ENCODE results near the gene EFCAB6. TPM values are rescaled to one million over a fixed set of nuclear protein-coding genes. Genes with fewer than 3 reads are reported as not detected.

Gene EFCAB6
- total and polyA plus RNA-seq, 10 of the 15 experiments (the other 5 are each of a cell fraction or from before 2014, with no cell fraction given): 0.05 to 0.42 (median 0.19) TPM

DNA sequence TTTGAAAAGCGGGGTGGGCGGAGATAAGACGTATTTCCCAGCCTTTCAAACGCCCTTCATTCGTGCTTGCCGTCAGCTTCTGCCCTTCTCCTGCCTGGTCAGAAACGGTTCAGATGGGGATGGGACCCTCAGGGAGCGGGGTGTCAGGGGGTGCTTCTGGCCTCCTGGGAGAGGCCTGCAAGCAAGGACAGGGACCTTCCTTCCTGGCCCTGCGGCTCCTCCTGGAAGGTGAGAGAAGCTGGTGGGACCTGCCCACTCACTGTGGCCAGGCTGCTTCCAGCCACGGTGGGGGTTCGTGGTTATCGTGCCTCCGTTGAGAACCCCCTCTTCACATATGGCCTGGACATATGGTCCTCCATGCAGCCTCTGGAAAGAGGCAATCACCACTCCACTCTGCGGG is 295.7 kb downstream of the EFCAB6 start:
- ChIA-PET POLR2A (no interaction called here), SMC1A (ENCODE audit: uncharacterized antibody, unreplicated experiment) (no interaction called here), CTCF (no interaction called here), RAD21 (ENCODE audit: unreplicated experiment) (no interaction called here)
- no TSS peak for BruUV-seq (replicated peaks)
- no peaks in the 10 kb centered on the region for H3K9me3 ChIP-seq (replicated peaks; ENCODE audit: control insufficient read depth, insufficient read depth, low read length)
- H3K36me3 ChIP-seq (ENCODE audit: control insufficient read depth in 2 of 2, insufficient read depth in 2 of 2, low read length in 1 of 2): no peaks in the 10 kb centered on the region
- no peak overlapping the region for H3K4me2 ChIP-seq (ENCODE audit: control insufficient read depth, insufficient read depth)
- H3K79me2 ChIP-seq (ENCODE audit: control insufficient read depth, insufficient read depth, low read length): no peaks in the 10 kb centered on the region
- intact Hi-C loops (cut with micrococcal nuclease; ENCODE audit: unreplicated experiment) (no loop called here), in situ Hi-C loops (cut with MboI) (no loop called here)
- peaks cover 4% of the 10 kb centered on the region; the same call in 1 of the 2 replicates for H3K4me1 ChIP-seq (ENCODE audit: control insufficient read depth, insufficient read depth, low read length)
- no peak overlapping the region for H2AFZ ChIP-seq (ENCODE audit: control insufficient read depth, low read depth, low read length)
- H3K4me3 ChIP-seq: no peak overlapping the region
- ATAC-seq (no peak), FAIRE-seq (no peak), DNase-seq (ENCODE audit: low read depth, low spot score) (no peak)
- no peak overlapping the region for H3K9ac ChIP-seq (ENCODE audit: control insufficient read depth, insufficient read depth, low read length)
- H4K20me1 ChIP-seq (ENCODE audit: control insufficient read depth, insufficient read depth): no peaks in the 10 kb centered on the region
- no peaks in the 10 kb centered on the region for H3K27me3 ChIP-seq (replicated peaks in 1 of 2; ENCODE audit: control insufficient read depth in 2 of 2, insufficient read depth in 2 of 2, low read length in 1 of 2)
- 46% methylated on average over 14 of the region's 14 CpGs for WGBS (ENCODE audit: insufficient coverage, insufficient replicate concordance, low lambda C conversion rate, missing lambda C conversion rate)
- TF ChIP-seq TAF1 (IDR thresholded peaks at IDR 0.05; ENCODE audit: borderline replicate concordance, low read depth, low read length) (no peak), NFYB (IDR thresholded peaks at IDR 0.05; ENCODE audit: insufficient read depth, low read depth, low read length) (no peak), CHD2 (IDR thresholded peaks at IDR 0.05; ENCODE audit: borderline replicate concordance, low read depth, low read length) (no peak), GABPA (IDR thresholded peaks at IDR 0.05; ENCODE audit: low read depth) (no peak), ESRRA (IDR thresholded peaks at IDR 0.05; ENCODE audit: low read length) (no peak), SMAD5 (IDR thresholded peaks at IDR 0.05; ENCODE audit: low read depth) (no peak), MTA3 (IDR thresholded peaks at IDR 0.05; ENCODE audit: borderline replicate concordance, low read length) (no peak)
- no peak overlapping the region for H3K27ac ChIP-seq (ENCODE audit: control insufficient read depth, insufficient read depth)

DNA sequence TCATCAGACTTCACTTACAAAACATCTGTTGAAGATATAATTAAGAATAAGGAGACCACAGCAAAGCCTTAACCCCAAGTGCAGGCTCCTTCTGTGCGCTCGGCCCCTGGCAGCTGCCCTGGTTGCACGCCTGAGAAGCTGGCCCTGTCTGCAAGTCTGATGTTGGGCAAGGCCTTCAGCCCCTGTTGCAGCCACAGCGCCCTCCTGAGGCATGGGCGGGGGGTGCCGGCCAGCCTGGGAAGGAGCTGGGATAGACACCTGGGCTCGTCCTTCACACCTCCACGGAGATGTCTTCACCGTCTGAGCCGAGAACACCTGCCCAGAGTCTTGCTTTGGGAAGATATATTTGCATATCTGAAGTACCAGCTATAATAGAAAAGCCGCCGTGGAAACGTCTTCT is 296.2 kb downstream of the EFCAB6 start:
- intact Hi-C loops (cut with micrococcal nuclease; ENCODE audit: unreplicated experiment) (no loop called here), in situ Hi-C loops (cut with MboI) (no loop called here)
- BruUV-seq (replicated peaks): no TSS peak
- ChIA-PET RAD21 (ENCODE audit: unreplicated experiment) (no interaction called here), POLR2A (no interaction called here), CTCF (no interaction called here), SMC1A (ENCODE audit: uncharacterized antibody, unreplicated experiment) (interaction anchor here (0.6 kb wide), 1 partner anchor 406 kb away, joined by 3 read pairs; no protein-coding TSS in a partner anchor)
- Histone ChIP-seq H3K36me3 (ENCODE audit: control insufficient read depth in 2 of 2, insufficient read depth in 2 of 2, low read length in 1 of 2) (no peaks in the 10 kb centered on the region), H3K27me3 (replicated peaks in 1 of 2; ENCODE audit: control insufficient read depth in 2 of 2, insufficient read depth in 2 of 2, low read length in 1 of 2) (no peaks in the 10 kb centered on the region), H3K4me2 (ENCODE audit: control insufficient read depth, insufficient read depth) (no peak overlapping the region), H3K9ac (ENCODE audit: control insufficient read depth, insufficient read depth, low read length) (no peak overlapping the region), H3K79me2 (ENCODE audit: control insufficient read depth, insufficient read depth, low read length) (no peaks in the 10 kb centered on the region), H3K27ac (ENCODE audit: control insufficient read depth, insufficient read depth) (no peak overlapping the region), H3K4me1 (ENCODE audit: control insufficient read depth, insufficient read depth, low read length) (peaks cover 4% of the 10 kb centered on the region; the same call in 1 of the 2 replicates), H3K9me3 (replicated peaks; ENCODE audit: control insufficient read depth, insufficient read depth, low read length) (no peaks in the 10 kb centered on the region), H4K20me1 (ENCODE audit: control insufficient read depth, insufficient read depth) (no peaks in the 10 kb centered on the region), H3K4me3 (no peak overlapping the region), H2AFZ (ENCODE audit: control insufficient read depth, low read depth, low read length) (no peak overlapping the region)
- 35% methylated on average over 13 of the region's 13 CpGs for WGBS (ENCODE audit: insufficient coverage, insufficient replicate concordance, low lambda C conversion rate, missing lambda C conversion rate)
- ATAC-seq (no peak), FAIRE-seq (no peak), DNase-seq (ENCODE audit: low read depth, low spot score) (no peak)
- no peak for TF ChIP-seq CBX5 (IDR thresholded peaks at IDR 0.05; ENCODE audit: low read depth)
- no peak for TF ChIP-seq MLLT1 (IDR thresholded peaks at IDR 0.05)
- no peak for TF ChIP-seq CBFB (IDR thresholded peaks at IDR 0.05; ENCODE audit: low read depth)
- no peak for TF ChIP-seq POLR2AphosphoS5 (IDR thresholded peaks at IDR 0.05; ENCODE audit: low read length)
- TF ChIP-seq BACH1 (IDR thresholded peaks at IDR 0.05; ENCODE audit: borderline replicate concordance): no peak
- TF ChIP-seq CTCF (IDR thresholded peaks at IDR 0.05 in 2 of 3, conservative IDR thresholded peaks at IDR 0.05 in 1 of 3; ENCODE audit: control insufficient read depth in 2 of 3, extremely low read depth in 1 of 3, insufficient read depth in 1 of 3, low read depth in 3 of 3, low read length in 3 of 3): no peak
- TF ChIP-seq MEF2A (IDR thresholded peaks at IDR 0.05; ENCODE audit: insufficient read depth, low read depth, low read length): no peak
- TF ChIP-seq MYC (IDR thresholded peaks at IDR 0.05; ENCODE audit: insufficient read depth, insufficient read length, insufficient replicate concordance, low read length, severe bottlenecking): no peak

All from GM12878 (cell line).